Upper lobe of right lung (tissue), 1 donor: ENCODE results near the gene WDSUB1. TPM values are rescaled to one million over a fixed set of nuclear protein-coding genes. Genes with fewer than 3 reads are reported as not detected.

Experiments used
- ATAC-seq: fragments of 200-7000 bp; cut with Tn5 transposase; one replicate; pipeline ENCODE4 v1.9.1; 2020; ENCODE audit warnings: mild to moderate bottlenecking, moderate library complexity
- DNase-seq: peaks from one replicate; pipeline ENCODE4 v3.0.0-alpha.2; 2020
- H3K27ac ChIP-seq: fragments of 200-600 bp; one replicate; pipeline ENCODE4 v1.8.0; 2022
- H3K27me3 ChIP-seq: fragments of 200-600 bp; one replicate; pipeline ENCODE4 v1.8.0; 2022; ENCODE audit warnings: mild to moderate bottlenecking
- H3K36me3 ChIP-seq: fragments of 200-600 bp; one replicate; pipeline ENCODE4 v1.8.0; 2022
- H3K4me1 ChIP-seq: fragments of 200-600 bp; one replicate; pipeline ENCODE4 v1.8.0; 2022
- H3K4me3 ChIP-seq: fragments of 200-600 bp; one replicate; pipeline ENCODE4 v1.8.0; 2022; ENCODE audit warnings: mild to moderate bottlenecking
- H3K9me3 ChIP-seq: fragments of 200-600 bp; one replicate; pipeline ENCODE4 v1.8.0; 2022
- CTCF ChIP-seq: fragments of 200-600 bp; IDR thresholded peaks from one replicate; pipeline ENCODE4 v1.8.0; 2022; ENCODE audit warnings: antibody characterized with exemption
- intact Hi-C: fragments of 100-400 bp; cut with DNase I; formaldehyde crosslinking; loops from one replicate; pipeline ENCODE4 v1.11.0; 2022
- total RNA-seq: library from RNA; stranded (reverse); fragmentation: NEBNext Ultra II Directional; extraction: Animal tissue kit (Norgen Biotek cat#: 25700); gene quantifications from one replicate; pipeline ENCODE4 v1.2.1, GENCODE V29; 2021
- donor health status: DM: no; HTN: yes; CAD: no; lungs with severe emphysema.

WDSUB1 gene
- total RNA-seq, 1 donor from 2014 or later, result 16.9 TPM

- TF ChIP-seq CTCF, result no peak
- H3K27ac ChIP-seq, result no peak overlapping the region
- peaks cover 52% of the 10 kb centered on the region for H3K36me3 ChIP-seq
- peaks cover 27% of the 10 kb centered on the region for H3K4me1 ChIP-seq
- DNase-seq (no peak), ATAC-seq (peak; percentile 85)
- H3K4me3 ChIP-seq, result no peak overlapping the region
- H3K27me3 ChIP-seq, result no peaks in the 10 kb centered on the region
- no peaks in the 10 kb centered on the region for H3K9me3 ChIP-seq
- intact Hi-C loops, result no loop called here
These were observed 83.9 kb downstream of the WDSUB1 start for GRCh38 chr2:159202568-159203071.

- DNase-seq (no peak), ATAC-seq (peak; percentile 9)
- peak overlapping the region; percentile 4 for H3K27ac ChIP-seq
These were observed 85.0 kb downstream of the WDSUB1 start for GRCh38 chr2:159201360-159202063.

GRCh38 chr2:159200498-159200897 is 86.0 kb downstream of the WDSUB1 start:
- TF ChIP-seq CTCF, result no peak
- Histone ChIP-seq H3K27me3 (no peaks in the 10 kb centered on the region), H3K9me3 (no peaks in the 10 kb centered on the region), H3K4me3 (no peak overlapping the region), H3K27ac (peak overlapping the region; percentile 4), H3K36me3 (peaks cover 62% of the 10 kb centered on the region), H3K4me1 (peaks cover 27% of the 10 kb centered on the region)
- intact Hi-C loops, result no loop called here
- ATAC-seq, result no peak
- DNase-seq, result no peak

More at GRCh38 chr2:159201360-159202063, 85.0 kb downstream of the WDSUB1 start:
- no peaks in the 10 kb centered on the region for H3K9me3 ChIP-seq
- H3K4me1 ChIP-seq, result peaks cover 27% of the 10 kb centered on the region
- peaks cover 62% of the 10 kb centered on the region for H3K36me3 ChIP-seq
- H3K4me3 ChIP-seq, result no peak overlapping the region
- no peak for TF ChIP-seq CTCF
- intact Hi-C loops, result no loop called here
- H3K27me3 ChIP-seq, result no peaks in the 10 kb centered on the region

- Histone ChIP-seq H3K4me3 (no peak overlapping the region), H3K27ac (peak overlapping the region; percentile 2), H3K4me1 (peaks cover 27% of the 10 kb centered on the region), H3K36me3 (peaks cover 65% of the 10 kb centered on the region), H3K9me3 (no peaks in the 10 kb centered on the region), H3K27me3 (no peaks in the 10 kb centered on the region)
- TF ChIP-seq CTCF, result no peak
- ATAC-seq, result no peak
- intact Hi-C loops, result no loop called here
- DNase-seq, result no peak
These were observed 86.6 kb downstream of the WDSUB1 start for GRCh38 chr2:159199761-159200465.

GRCh38 chr2:159199236-159199635 is 87.3 kb downstream of the WDSUB1 start:
- no peak for DNase-seq
- no peak for TF ChIP-seq CTCF
- H3K27ac ChIP-seq, result peak overlapping the region; percentile 2
- H3K9me3 ChIP-seq, result no peaks in the 10 kb centered on the region
- H3K4me1 ChIP-seq, result peaks cover 27% of the 10 kb centered on the region
- no peaks in the 10 kb centered on the region for H3K27me3 ChIP-seq
- ATAC-seq, result no peak
- H3K4me3 ChIP-seq, result no peak overlapping the region
- intact Hi-C loops, result no loop called here
- peaks cover 67% of the 10 kb centered on the region for H3K36me3 ChIP-seq
